ENCODE measurements around the gene MYD88. TPM values are rescaled to one million over a fixed set of nuclear protein-coding genes. Genes with fewer than 3 reads are reported as not detected.

The MYD88 gene
- total and polyA plus RNA-seq, 2 experiments from 2014 or later, result 6.7 to 32.1 TPM

DNA sequence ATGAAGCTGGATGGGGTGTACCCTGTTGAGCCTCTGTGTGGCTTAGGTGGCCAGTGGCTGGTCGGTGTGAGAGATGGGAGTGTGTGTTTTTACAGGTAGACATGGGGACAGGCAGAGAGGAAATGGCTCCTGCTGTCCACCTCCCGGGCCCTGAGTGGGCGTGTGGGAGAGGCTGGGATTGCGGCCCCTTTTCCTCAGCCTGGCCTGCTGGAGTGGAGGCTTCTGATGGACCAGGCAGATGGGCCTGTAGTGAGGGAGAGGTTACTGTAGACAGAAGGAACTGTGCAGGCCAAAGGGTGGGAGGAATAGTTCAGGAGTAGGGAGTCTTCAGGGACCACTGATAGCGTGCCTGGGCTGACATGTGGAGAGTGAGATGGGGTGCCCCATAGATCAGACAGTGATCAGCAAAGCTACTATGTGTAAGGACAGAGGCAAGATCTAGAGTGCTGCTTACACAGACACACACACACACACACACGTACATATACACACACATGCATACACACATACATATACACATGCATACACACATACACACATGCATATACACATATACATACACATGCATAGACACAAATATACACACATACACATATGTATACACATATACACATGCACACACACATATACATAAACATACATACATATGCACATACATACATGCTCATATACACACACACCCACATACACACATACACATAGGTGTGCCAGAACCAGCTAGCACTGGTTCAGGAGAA, 28.0 kb upstream of the MYD88 start:
- WGBS, 2 experiments (ENCODE audit: low coverage in 1 of 2, low lambda C conversion rate in 2 of 2, missing lambda C conversion rate in 2 of 2), result 62 to 69% methylated on average over 6 of the region's 6 CpGs
- Histone ChIP-seq H3K4me3 (no peak overlapping the region), H3K4me2 (ENCODE audit: unreplicated experiment) (no peak overlapping the region), H3K9me3 (ENCODE audit: low read depth) (no peaks in the 10 kb centered on the region), H4K20me1 (ENCODE audit: insufficient read depth) (no peaks in the 10 kb centered on the region), H3K4me1 (ENCODE audit: insufficient read depth) (no peaks in the 10 kb centered on the region), H3F3A (ENCODE audit: insufficient read depth) (no peaks in the 10 kb centered on the region), H2AFZ (no peak overlapping the region), H3K36me3 (ENCODE audit: low read depth) (no peaks in the 10 kb centered on the region), H3K9me2 (ENCODE audit: insufficient read depth) (no peaks in the 10 kb centered on the region), H3K79me2 (ENCODE audit: insufficient read depth) (no peaks in the 10 kb centered on the region), H3K27ac (no peak overlapping the region), H3K27me3 (replicated peaks; ENCODE audit: insufficient read depth) (0 out of 2 replicates have a peak, but pooled peaks cover 5% of the 10 kb centered on the region), H3K9ac (no peak overlapping the region)
- TF ChIP-seq EZH2 (IDR thresholded peaks at IDR 0.05; ENCODE audit: insufficient read depth, poor library complexity, severe bottlenecking) (no peak), EZH2phosphoT487 (IDR thresholded peaks at IDR 0.05; ENCODE audit: insufficient read depth, low read depth) (no peak)
- in situ Hi-C loops (cut with MboI), result loop anchor here (25.0 kb wide), 1 partner anchor 377 kb away; the partner anchor contains the start of gene EXOG
- DNase-seq, result no peak

DNA sequence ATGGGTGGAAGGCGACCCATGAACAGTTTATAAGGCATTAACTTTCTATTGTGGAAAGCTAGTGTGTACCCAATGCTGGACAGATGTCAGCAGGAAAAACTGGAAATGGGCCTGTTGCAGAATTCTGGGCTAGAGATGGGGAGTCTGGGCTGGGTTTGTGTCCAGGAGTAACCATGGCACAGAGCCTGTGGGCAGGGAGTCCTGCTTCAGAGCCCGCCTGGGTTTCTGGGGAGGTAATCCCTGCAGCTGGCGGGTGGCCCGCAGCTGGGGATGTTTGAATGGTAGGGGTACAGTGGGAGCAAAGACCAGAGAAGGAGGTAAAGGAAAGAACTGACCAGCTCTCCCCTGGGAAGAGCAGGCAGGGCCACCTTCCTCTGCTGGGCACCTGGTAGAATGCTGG, 27.3 kb upstream of the MYD88 start:
- Histone ChIP-seq H3K9me2 (ENCODE audit: insufficient read depth) (no peaks in the 10 kb centered on the region), H4K20me1 (ENCODE audit: insufficient read depth) (no peaks in the 10 kb centered on the region), H3K9me3 (ENCODE audit: low read depth) (no peaks in the 10 kb centered on the region), H3K36me3 (ENCODE audit: low read depth) (no peaks in the 10 kb centered on the region), H3K4me2 (ENCODE audit: unreplicated experiment) (no peak overlapping the region), H3K79me2 (ENCODE audit: insufficient read depth) (no peaks in the 10 kb centered on the region), H3K4me3 (no peak overlapping the region), H3K27me3 (replicated peaks; ENCODE audit: insufficient read depth) (0 out of 2 replicates have a peak, but pooled peaks cover 5% of the 10 kb centered on the region), H3K27ac (no peak overlapping the region), H3K9ac (no peak overlapping the region), H3K4me1 (ENCODE audit: insufficient read depth) (no peaks in the 10 kb centered on the region), H3F3A (ENCODE audit: insufficient read depth) (no peaks in the 10 kb centered on the region), H2AFZ (no peak overlapping the region)
- WGBS, 2 experiments (ENCODE audit: low coverage in 1 of 2, low lambda C conversion rate in 2 of 2, missing lambda C conversion rate in 2 of 2), result 75 to 92% methylated on average over 4 of the region's 4 CpGs
- in situ Hi-C loops (cut with MboI), result loop anchor here (25.0 kb wide), 1 partner anchor 376 kb away; the partner anchor contains the start of gene EXOG
- DNase-seq, result no peak
- TF ChIP-seq EZH2phosphoT487 (IDR thresholded peaks at IDR 0.05; ENCODE audit: insufficient read depth, low read depth) (no peak), EZH2 (IDR thresholded peaks at IDR 0.05; ENCODE audit: insufficient read depth, poor library complexity, severe bottlenecking) (no peak)

DNA sequence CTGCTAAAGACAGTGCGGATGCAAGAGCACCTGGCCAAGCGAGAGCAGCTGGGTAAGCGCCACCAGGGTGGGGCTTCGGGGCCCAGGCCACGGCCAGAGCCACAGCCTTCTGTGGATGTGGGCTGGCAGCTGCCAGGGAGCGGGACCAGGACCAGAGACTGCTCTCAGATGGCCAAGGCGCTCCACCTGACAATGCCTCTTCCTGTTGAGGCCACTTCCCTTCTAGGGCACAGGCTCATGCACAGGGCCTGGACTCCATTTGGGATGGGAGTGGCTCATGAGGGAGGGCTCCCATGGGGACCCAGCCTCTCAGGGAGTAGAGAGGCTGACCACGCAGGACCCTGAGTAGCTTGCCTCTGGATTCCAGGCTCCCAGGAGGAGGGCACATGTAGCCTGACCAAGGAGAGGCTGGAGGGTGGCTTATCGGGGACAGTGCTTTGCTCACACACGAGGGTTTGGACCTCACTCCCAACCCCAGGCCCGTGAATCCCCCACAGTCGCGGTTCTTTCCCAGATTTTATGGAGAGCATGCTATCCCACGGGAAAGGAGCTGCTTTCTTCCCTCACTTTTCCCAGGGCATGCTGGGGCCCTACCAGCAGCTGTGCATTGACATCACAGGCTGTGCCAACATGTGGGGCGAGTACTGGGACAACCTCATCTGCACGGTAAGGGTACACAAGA, 26.6 kb upstream of the MYD88 start:
- TF ChIP-seq EZH2phosphoT487 (IDR thresholded peaks at IDR 0.05; ENCODE audit: insufficient read depth, low read depth) (no peak), EZH2 (IDR thresholded peaks at IDR 0.05; ENCODE audit: insufficient read depth, poor library complexity, severe bottlenecking) (no peak)
- no peak for DNase-seq
- no peak overlapping the region for H3K4me2 ChIP-seq (ENCODE audit: unreplicated experiment)
- 66 to 71% methylated on average over 16 of the region's 16 CpGs for WGBS, 2 experiments (ENCODE audit: low coverage in 1 of 2, low lambda C conversion rate in 2 of 2, missing lambda C conversion rate in 2 of 2)
- H3K9me3 ChIP-seq (ENCODE audit: low read depth), result no peaks in the 10 kb centered on the region
- H3F3A ChIP-seq (ENCODE audit: insufficient read depth), result no peaks in the 10 kb centered on the region
- in situ Hi-C loops (cut with MboI), result loop anchor here (25.0 kb wide), 1 partner anchor 375 kb away; the partner anchor contains the start of gene EXOG
- H2AFZ ChIP-seq, result no peak overlapping the region
- H3K27ac ChIP-seq, result no peak overlapping the region
- H3K9me2 ChIP-seq (ENCODE audit: insufficient read depth), result no peaks in the 10 kb centered on the region
- 0 out of 2 replicates have a peak, but pooled peaks cover 3% of the 10 kb centered on the region for H3K27me3 ChIP-seq (replicated peaks; ENCODE audit: insufficient read depth)
- no peaks in the 10 kb centered on the region for H3K79me2 ChIP-seq (ENCODE audit: insufficient read depth)
- no peaks in the 10 kb centered on the region for H3K36me3 ChIP-seq (ENCODE audit: low read depth)
- H3K4me1 ChIP-seq (ENCODE audit: insufficient read depth), result no peaks in the 10 kb centered on the region
- no peak overlapping the region for H3K9ac ChIP-seq
- H4K20me1 ChIP-seq (ENCODE audit: insufficient read depth), result no peaks in the 10 kb centered on the region
- H3K4me3 ChIP-seq, result no peak overlapping the region

DNA sequence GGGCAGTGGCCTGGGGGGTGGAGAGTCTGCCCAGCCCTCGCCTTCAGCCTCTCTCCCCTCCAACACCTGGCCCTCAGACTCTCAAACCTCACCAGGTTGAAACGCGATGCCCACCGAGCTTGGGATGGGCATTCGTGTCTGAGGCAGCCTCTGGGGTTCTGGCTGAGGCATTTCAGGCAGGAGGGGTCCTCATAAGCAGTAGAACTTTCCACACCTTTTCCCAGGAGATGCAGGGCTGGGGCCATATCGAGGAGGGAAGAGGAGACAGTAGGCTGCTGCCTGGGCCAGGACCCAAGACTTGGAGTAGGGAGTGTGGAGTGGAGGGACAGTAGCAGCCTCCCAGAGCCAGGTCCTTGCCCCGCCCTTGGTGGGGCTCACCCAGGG, 26.1 kb upstream of the MYD88 start:
- no peaks in the 10 kb centered on the region for H3K9me2 ChIP-seq (ENCODE audit: insufficient read depth)
- H3K4me3 ChIP-seq, result no peak overlapping the region
- no peaks in the 10 kb centered on the region for H3F3A ChIP-seq (ENCODE audit: insufficient read depth)
- no peaks in the 10 kb centered on the region for H3K36me3 ChIP-seq (ENCODE audit: low read depth)
- DNase-seq, result no peak
- H4K20me1 ChIP-seq (ENCODE audit: insufficient read depth), result no peaks in the 10 kb centered on the region
- WGBS, 2 experiments (ENCODE audit: low coverage in 1 of 2, low lambda C conversion rate in 2 of 2, missing lambda C conversion rate in 2 of 2), result 67 to 69% methylated on average over 7 of the region's 7 CpGs
- no peaks in the 10 kb centered on the region for H3K79me2 ChIP-seq (ENCODE audit: insufficient read depth)
- no peak overlapping the region for H3K4me2 ChIP-seq (ENCODE audit: unreplicated experiment)
- in situ Hi-C loops (cut with MboI), result loop anchor here (25.0 kb wide), 1 partner anchor 375 kb away; the partner anchor contains the start of gene EXOG
- H3K4me1 ChIP-seq (ENCODE audit: insufficient read depth), result no peaks in the 10 kb centered on the region
- no peaks in the 10 kb centered on the region for H3K9me3 ChIP-seq (ENCODE audit: low read depth)
- no peaks in the 10 kb centered on the region for H3K27me3 ChIP-seq (replicated peaks; ENCODE audit: insufficient read depth)
- H2AFZ ChIP-seq, result no peak overlapping the region
- no peak overlapping the region for H3K27ac ChIP-seq
- TF ChIP-seq EZH2 (IDR thresholded peaks at IDR 0.05; ENCODE audit: insufficient read depth, poor library complexity, severe bottlenecking) (no peak), EZH2phosphoT487 (IDR thresholded peaks at IDR 0.05; ENCODE audit: insufficient read depth, low read depth) (no peak)
- no peak overlapping the region for H3K9ac ChIP-seq
